AG10803 (cell line): Measurements from ENCODE around the gene APH1B.
"Not testable (repeated sequence)": the region's sequence is repeated elsewhere in the genome, so short reads cannot be mapped to it uniquely, and the experiment has no call there.

Experiments
- DNase-seq: peaks from one replicate; pipeline ENCODE4 v3.0.0; 2010; ENCODE audit warnings: low read depth
- H3K4me3 ChIP-seq: 2 replicates; pipeline ENCODE4 v1.5.1; 2011; ENCODE audit warnings: mild to moderate bottlenecking, low read length, control low read depth
- CTCF ChIP-seq: conservative IDR thresholded peaks from 2 replicates; pipeline ENCODE4 v1.5.1; 2011; ENCODE audit warnings: mild to moderate bottlenecking, low read length, control low read depth, inconsistent platforms

Gene APH1B

GRCh38 chr15:63341898-63342297 is 64.5 kb downstream of the APH1B start:
- DNase-seq: no peak
- TF ChIP-seq CTCF: no peak
- no peak overlapping the region for H3K4me3 ChIP-seq

- H3K4me3 ChIP-seq, DNase-seq: not testable (repeated sequence)
Measured at GRCh38 chr15:63342996-63343562, 65.7 kb downstream of the APH1B start.

GRCh38 chr15:63344731-63345390 is 67.5 kb downstream of the APH1B start:
- no peak overlapping the region for H3K4me3 ChIP-seq
- no peak for TF ChIP-seq CTCF
- DNase-seq: peak; percentile 44

GRCh38 chr15:63345391-63345752 is 68.0 kb downstream of the APH1B start:
- DNase-seq: no peak
- no peak for TF ChIP-seq CTCF
- H3K4me3 ChIP-seq: no peak overlapping the region

GRCh38 chr15:63347074-63347857 is 69.9 kb downstream of the APH1B start:
- H3K4me3 ChIP-seq: no peak overlapping the region
- DNase-seq: no peak
- no peak for TF ChIP-seq CTCF

- no peak for TF ChIP-seq CTCF
- peak; percentile 73 for DNase-seq
- no peak overlapping the region for H3K4me3 ChIP-seq
Measured at GRCh38 chr15:63348392-63348791, 71.0 kb downstream of the APH1B start.

GRCh38 chr15:63349156-63349555 is 71.8 kb downstream of the APH1B start:
- no peak for TF ChIP-seq CTCF
- DNase-seq: no peak
- no peak overlapping the region for H3K4me3 ChIP-seq
